NK-92 treated with Interleukin-12 subunit alpha and Interleukin-12 subunit beta, amount 100 ng/mL, for 24 hours (cell line): ENCODE results near the gene SLC6A12.

Source experiments
- DNase-seq: peaks from one replicate; lab custom pipeline; 2025; lab: John Stamatoyannopoulos, UW

SLC6A12 gene

GRCh38 chr12:234891-235415 is 21.0 kb upstream of the SLC6A12 start:
- no peak for DNase-seq

- no peak for DNase-seq
These were observed 20.1 kb upstream of the SLC6A12 start for GRCh38 chr12:234019-234418.

- DNase-seq = no peak
These were observed 19.6 kb upstream of the SLC6A12 start for GRCh38 chr12:233615-233968.

DNA sequence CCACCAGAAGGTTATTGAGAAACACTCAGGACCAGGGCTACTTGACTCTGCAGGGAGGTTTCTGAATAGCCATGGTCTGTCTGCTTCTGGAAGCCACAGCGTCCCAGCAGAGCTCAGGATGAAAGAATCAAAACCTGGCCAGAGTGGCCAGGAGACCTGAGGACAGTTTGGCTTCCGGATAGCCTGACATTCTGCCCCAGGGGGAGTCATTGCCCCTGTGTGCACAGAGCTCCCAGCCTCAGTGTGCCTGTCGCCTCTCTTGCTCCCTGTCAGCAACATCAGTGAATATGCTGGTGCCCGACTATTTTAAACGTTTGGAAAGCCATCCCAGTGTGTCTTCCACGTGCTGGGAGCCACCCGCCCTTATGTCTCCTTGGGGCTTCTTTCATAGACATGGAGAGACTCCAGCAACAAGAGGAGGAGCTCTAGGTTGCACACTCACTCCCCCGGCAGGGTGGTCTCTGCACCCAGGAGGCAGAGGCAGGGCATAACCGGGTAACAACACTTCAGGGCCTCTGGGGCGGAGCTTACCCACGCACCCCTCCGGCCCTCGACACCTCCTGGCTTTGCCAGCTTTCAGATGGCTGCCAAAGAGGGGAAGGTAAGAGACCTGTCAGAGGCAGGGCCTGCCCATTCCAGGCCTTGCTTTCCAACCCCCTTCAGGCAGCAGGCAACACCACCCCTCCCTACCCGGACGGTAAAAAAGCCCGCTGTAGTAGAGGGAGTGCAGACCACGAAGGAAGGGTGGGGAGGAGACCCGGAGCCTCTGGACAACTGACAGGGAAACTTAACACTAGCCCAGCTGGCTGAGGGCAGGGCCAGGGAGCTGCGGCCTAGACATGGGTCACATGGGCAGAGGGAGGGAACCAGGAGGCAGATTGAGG is 19.0 kb upstream of the SLC6A12 start:
- DNase-seq = no peak

DNA sequence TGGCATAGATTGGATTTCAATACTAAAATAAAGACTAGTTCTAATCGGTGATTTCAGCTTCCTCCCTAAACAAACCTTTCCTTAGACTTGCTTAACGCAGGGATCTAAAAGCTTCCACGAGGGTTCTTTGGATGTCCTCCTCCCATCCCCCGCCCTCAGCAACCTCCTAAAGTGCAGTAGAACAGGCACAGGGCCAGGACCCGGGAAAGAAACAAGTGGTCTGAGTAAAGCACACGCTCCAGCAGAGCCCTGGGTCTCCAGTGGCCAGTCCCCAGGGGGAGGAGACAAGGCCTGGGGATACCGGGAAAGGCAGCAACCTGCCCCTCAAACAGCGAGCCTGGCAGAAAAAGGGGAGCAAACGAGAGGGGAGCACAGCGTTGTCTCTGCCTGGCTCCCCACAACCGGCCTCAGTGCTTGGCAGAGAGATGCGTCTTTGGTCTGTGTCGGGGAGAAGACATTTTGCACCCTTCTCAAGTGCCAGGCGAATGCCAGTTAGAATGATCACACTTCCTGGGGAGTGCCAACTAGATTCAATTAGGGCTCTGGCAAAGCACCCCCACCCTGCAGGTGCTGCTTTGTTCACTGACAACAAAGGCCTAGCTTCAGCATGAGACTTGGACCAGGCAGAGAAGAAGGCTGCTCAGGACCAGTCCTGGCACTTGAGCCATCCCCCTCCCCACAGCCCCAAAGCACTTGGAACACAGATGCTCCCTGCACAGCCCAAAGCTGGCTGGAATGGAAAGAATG is 17.1 kb upstream of the SLC6A12 start:
- DNase-seq = no peak

DNA sequence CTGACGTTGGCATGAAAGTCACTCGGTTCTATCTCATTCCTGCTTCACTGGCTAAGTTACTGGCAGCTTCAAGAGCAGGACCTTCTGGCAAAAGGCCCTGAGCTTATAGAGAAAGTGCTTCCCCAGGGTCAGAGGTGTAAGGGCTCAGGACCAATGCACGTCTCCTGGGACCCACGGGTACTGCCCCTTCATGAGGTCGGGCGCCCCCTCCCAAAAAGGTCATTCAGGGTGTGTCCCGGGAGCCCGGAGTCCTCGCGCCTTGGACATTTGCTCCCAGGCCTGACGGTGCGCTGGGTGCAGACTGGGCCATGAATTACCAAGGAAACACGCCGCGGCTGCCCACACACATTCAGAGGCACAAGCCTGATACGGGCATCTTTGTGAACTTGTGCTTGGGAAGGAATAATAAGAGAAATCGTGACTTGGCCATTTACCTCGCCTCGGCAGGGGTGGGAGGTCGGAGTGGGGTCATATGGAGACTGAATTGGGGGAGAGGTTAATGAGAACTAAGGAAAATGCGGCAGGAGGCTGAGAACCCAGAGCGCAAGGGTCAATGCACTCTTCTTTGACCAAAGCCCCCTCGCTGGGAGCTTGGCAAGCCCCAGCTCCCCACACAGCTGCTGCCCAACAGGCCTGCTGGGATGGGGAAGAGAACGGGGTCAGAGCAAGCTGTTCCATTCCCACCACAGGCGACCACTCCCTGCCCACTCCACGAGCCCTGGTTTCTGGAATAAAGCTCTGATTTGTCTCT is 15.7 kb upstream of the SLC6A12 start:
- no peak for DNase-seq

- DNase-seq = no peak
These were observed 14.9 kb upstream of the SLC6A12 start for GRCh38 chr12:228846-229200.

GRCh38 chr12:227923-228845 is 14.2 kb upstream of the SLC6A12 start:
- DNase-seq = no peak

GRCh38 chr12:227286-227915 is 13.4 kb upstream of the SLC6A12 start:
- DNase-seq = no peak

DNA sequence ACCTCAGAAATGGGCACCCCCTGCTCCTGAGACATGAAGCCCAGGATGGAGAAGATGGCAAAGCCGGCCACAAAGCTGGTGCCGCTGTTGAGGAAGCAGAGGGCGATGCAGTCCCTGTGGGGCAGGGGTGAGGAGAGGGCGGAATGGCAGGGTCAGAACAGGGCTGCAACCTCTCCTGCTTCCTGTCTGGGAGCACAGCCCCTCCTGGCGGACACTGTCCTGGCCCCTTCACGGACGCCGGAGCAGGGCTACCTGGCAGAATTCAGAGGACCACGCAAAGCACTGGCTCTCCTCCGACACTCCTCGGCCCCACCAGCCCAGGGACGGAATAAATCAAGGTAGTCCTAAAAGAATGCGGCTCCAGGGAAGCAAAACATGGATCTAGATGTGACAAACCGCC is 12.4 kb upstream of the SLC6A12 start:
- no peak for DNase-seq

DNA sequence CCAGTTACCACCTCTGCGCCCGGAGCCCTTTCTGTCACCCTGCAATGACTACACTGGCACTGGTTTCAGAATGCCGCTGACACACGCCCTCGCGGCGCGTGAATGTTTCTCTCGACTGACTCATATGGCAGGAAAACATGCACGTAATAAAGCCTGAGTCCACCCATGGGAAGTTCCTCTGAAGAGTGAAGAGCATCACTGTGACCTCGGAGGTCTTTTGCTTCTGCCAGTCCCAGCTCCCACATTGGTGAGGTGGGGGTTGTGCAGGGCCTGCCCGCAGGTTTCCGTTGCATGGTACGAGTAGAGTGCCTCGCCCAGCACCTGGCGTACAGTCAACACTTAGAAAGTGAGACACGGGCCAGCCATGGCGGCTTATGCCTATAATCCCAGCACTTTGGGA is 11.1 kb upstream of the SLC6A12 start:
- no peak for DNase-seq

GRCh38 chr12:224330-224729 is 10.4 kb upstream of the SLC6A12 start:
- no peak for DNase-seq

GRCh38 chr12:223841-224240 is 9.9 kb upstream of the SLC6A12 start:
- no peak for DNase-seq

GRCh38 chr12:221736-222135 is 7.8 kb upstream of the SLC6A12 start:
- DNase-seq = no peak

DNA sequence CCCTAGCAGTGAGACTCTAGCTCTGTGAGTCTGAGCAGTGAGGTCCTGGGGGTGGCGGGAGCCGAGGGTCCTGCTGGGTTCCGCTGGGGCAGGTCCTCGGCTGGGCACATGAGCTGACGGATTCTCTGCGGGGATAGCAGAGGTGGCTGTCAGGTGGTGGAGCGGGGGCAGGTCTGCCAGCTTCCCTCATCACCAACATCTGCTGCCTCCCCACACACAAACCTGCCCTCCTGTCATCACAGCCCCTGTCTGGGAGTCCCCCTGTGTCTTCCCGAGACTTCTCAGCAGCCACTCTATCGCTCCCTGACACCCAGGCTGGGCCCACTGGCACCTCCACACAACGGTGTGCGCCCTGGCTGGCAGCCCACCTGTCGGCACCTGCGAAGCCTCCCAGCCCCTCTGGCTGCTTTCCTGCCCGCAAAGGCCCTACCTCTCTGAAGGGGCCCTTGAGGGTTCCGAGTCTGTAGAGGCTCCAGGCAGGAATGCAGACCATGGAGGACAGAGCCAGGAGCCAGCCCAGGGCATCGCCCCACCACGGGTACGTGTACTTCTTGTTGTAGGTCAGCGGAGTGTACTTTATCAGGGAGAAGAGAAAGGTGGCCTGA is 7.1 kb upstream of the SLC6A12 start:
- DNase-seq = no peak

DNA sequence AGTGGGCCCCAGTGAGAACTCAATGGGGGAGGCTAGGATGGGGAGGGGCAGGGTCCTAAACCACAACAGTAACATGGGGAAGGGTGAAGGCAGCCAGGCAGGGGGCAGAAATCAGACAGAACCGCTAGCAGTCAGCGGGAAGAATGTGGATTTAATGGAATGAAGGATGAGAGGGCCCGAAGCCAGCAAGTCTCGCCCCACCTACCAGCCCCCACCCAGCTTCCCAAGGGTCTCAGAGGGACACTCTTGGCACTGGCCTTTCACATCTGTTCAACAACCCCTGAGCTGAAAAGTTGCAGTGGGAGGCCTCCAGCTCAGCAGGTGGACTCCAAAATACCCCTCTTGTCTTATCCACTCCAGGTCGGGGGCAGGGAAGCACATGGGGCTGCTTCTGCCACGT is 6.5 kb upstream of the SLC6A12 start:
- DNase-seq = no peak

DNA sequence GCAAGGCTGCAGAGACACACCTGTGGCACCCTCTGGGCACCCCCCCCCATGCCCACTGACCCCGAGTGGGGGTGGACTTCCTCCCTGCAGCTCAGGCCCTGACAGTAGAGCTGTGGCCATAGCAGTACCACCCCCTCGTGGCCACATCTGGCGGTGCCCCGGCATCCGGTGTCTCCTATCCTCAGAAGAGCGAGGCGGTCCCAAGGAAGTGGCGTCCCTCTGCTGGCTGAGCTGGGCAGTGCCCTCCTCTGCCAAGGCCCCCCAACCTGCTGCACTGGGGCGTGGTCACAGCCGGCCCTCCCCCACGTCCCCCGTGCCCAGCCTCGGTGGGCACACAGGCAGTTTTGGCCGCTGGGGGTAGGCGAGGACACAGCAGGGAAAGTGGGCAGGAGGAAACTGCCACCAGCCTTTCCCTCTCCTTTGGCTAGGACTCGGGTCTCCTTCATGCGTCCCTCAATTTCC is 6.0 kb upstream of the SLC6A12 start:
- peak; percentile 35 for DNase-seq

GRCh38 chr12:218728-219590 is 5.0 kb upstream of the SLC6A12 start:
- no peak for DNase-seq

DNA sequence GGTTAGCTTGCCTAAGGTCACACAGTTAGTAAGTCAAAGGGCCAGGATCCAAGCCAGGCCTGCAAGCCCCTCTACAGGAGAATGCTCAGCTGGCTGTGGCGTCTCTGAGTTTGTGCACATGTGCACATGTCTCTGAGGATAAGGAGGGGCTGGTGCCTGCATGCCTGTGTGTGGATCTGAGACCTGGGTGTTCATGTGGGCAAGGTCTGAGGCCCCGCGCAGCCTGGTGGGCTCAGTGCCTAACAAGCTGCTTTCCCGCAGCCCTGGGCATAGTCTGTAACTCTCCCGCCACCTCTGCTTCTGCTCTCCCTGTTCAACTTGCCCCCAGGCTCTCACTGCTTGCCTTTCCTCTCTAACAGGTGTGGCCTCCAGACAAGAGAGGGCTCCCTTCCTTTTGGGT is 4.3 kb upstream of the SLC6A12 start:
- no peak for DNase-seq
